Glutamatergic neuron (in vitro differentiated cells): ENCODE data around the gene MPLKIP. TPM values are rescaled to one million over a fixed set of nuclear protein-coding genes. Genes with fewer than 3 reads are reported as not detected.

Source experiments
- DNase-seq: peaks from one replicate; pipeline ENCODE4 v3.0.0; 2022
- H3K27ac Mint-ChIP-seq: one replicate; pipeline ENCODE4 v1.8.0; 2020; ENCODE audit warnings: mild to moderate bottlenecking, mixed read lengths, inconsistent platforms; ENCODE audit not compliant: unreplicated experiment
- H3K27me3 Mint-ChIP-seq: one replicate; pipeline ENCODE4 v1.8.0; 2020; ENCODE audit warnings: mild to moderate bottlenecking, moderate library complexity, mixed read lengths, inconsistent platforms; ENCODE audit not compliant: unreplicated experiment
- H3K36me3 Mint-ChIP-seq: one replicate; pipeline ENCODE4 v1.8.0; 2020; ENCODE audit warnings: mild to moderate bottlenecking, mixed read lengths, inconsistent platforms; ENCODE audit not compliant: unreplicated experiment
- H3K4me1 Mint-ChIP-seq: one replicate; pipeline ENCODE4 v1.8.0; 2020; ENCODE audit warnings: mild to moderate bottlenecking, low read depth, mixed read lengths, inconsistent platforms; ENCODE audit not compliant: unreplicated experiment
- H3K4me3 Mint-ChIP-seq: one replicate; pipeline ENCODE4 v1.8.0; 2020; ENCODE audit warnings: mild to moderate bottlenecking, mixed read lengths, inconsistent platforms; ENCODE audit not compliant: unreplicated experiment
- H3K9me3 Mint-ChIP-seq: one replicate; pipeline ENCODE4 v1.8.0; 2020; ENCODE audit warnings: mild to moderate bottlenecking, moderate library complexity, mixed read lengths, inconsistent platforms; ENCODE audit not compliant: unreplicated experiment
- CTCF ChIP-seq: fragments of 200-600 bp; sonication (generic); IDR thresholded peaks from one replicate; pipeline ENCODE4 v1.5.0; 2021; ENCODE audit not compliant: partially characterized antibody, unreplicated experiment
- total RNA-seq: library from RNA; stranded (reverse); fragmentation: NEBNext Ultra II Directional; extraction: Animal tissue kit (Norgen Biotek cat#: 25700); gene quantifications from one replicate; pipeline ENCODE4 v1.2.1, GENCODE V29; 2021; ENCODE audit not compliant: unreplicated experiment

Gene MPLKIP
- total RNA-seq, 1 donor from 2014 or later = 29.9 TPM

DNA sequence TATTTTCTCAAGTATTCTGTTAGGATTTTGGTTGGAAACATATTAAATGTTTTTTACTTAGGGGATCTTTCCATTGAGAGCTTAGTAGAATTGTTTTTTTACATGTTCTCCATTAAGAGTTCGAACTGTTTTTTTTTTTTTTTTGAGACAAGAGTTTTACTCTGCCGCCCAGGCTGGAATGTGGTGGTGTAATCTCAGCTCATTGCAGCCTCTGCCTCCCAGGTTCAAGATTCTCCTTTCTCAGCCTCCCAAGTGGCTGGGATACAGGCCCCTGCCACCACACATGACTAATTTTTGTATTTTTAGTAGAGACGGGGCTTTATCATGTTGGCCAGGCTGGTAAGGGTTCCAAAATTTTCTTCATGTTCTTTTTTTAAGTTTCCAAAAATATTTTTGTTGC is 33.2 kb downstream of the MPLKIP start:
- Mint-ChIP-seq H3K4me1 (no peaks in the 10 kb centered on the region), H3K4me3 (no peak overlapping the region), H3K27ac (no peak overlapping the region), H3K27me3 (no peaks in the 10 kb centered on the region), H3K9me3 (no peaks in the 10 kb centered on the region), H3K36me3 (no peaks in the 10 kb centered on the region)
- no peak for TF ChIP-seq CTCF
- DNase-seq = no peak

DNA sequence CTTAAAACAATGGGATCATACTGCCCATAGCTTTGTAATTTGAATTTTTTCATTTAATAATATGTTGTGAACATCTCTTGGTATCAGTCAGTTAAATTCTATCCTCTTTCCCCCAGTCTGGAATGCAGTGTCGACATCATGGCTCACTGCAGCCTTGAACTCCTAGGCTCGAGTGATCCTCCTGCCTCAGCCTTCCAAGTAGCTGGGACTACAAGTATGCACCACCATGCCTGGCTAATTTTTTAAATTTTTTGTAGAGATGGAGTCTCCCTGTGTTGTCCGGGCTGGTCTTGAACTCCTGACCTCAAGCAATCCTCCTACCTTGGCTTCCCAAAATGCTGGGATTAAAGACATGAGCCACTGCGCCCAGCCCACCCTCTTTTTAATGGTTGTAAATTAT is 34.6 kb downstream of the MPLKIP start:
- no peaks in the 10 kb centered on the region for H3K9me3 Mint-ChIP-seq
- no peak overlapping the region for H3K4me3 Mint-ChIP-seq
- TF ChIP-seq CTCF = no peak
- no peaks in the 10 kb centered on the region for H3K4me1 Mint-ChIP-seq
- H3K27me3 Mint-ChIP-seq = no peaks in the 10 kb centered on the region
- no peaks in the 10 kb centered on the region for H3K36me3 Mint-ChIP-seq
- no peak overlapping the region for H3K27ac Mint-ChIP-seq
- DNase-seq = no peak

DNA sequence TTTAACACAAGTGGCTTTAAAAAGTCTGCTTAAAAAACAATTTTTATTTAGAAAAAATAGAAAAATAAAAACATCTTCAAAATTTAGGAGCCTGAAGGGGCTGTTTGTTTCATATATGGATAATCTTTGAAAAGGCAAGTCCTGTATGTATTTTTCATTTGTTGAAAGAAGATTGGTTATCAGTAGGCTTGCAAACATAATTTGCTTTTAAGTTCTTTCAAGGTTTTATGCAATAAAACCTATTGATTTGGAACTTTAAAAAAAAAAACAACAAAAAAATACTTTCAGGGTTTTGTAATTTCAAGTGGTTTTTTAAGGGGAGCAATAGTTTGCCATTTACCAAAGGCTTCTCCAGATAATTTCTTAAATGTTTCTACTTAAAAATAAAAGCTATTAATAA is 35.6 kb downstream of the MPLKIP start:
- Mint-ChIP-seq H3K4me1 (no peaks in the 10 kb centered on the region), H3K27ac (no peak overlapping the region), H3K36me3 (peaks cover 3% of the 10 kb centered on the region), H3K4me3 (no peak overlapping the region), H3K27me3 (no peaks in the 10 kb centered on the region), H3K9me3 (no peaks in the 10 kb centered on the region)
- no peak for DNase-seq
- no peak for TF ChIP-seq CTCF

DNA sequence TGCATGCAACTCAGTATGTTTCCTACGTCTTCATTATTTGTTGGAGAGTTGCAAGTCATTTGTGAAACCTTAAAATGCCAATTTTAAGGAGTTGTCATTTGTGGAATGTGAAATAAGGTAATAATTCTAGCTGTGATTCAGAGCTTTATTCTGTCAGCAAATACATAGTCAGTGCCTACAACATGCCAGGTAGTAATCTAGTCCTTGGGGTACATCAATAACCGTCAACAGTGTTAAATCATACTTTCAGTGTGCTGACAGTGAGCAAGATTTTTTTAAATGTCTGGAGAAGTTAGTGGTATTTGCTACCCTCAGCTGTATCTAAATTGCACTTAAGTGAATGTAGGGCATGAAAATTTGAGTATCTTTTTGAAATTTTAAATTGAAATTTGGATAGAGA is 36.7 kb downstream of the MPLKIP start:
- peaks cover 4% of the 10 kb centered on the region for H3K36me3 Mint-ChIP-seq
- no peaks in the 10 kb centered on the region for H3K4me1 Mint-ChIP-seq
- TF ChIP-seq CTCF = no peak
- no peak overlapping the region for H3K27ac Mint-ChIP-seq
- H3K9me3 Mint-ChIP-seq = no peaks in the 10 kb centered on the region
- no peak overlapping the region for H3K4me3 Mint-ChIP-seq
- DNase-seq = no peak
- H3K27me3 Mint-ChIP-seq = no peaks in the 10 kb centered on the region

DNA sequence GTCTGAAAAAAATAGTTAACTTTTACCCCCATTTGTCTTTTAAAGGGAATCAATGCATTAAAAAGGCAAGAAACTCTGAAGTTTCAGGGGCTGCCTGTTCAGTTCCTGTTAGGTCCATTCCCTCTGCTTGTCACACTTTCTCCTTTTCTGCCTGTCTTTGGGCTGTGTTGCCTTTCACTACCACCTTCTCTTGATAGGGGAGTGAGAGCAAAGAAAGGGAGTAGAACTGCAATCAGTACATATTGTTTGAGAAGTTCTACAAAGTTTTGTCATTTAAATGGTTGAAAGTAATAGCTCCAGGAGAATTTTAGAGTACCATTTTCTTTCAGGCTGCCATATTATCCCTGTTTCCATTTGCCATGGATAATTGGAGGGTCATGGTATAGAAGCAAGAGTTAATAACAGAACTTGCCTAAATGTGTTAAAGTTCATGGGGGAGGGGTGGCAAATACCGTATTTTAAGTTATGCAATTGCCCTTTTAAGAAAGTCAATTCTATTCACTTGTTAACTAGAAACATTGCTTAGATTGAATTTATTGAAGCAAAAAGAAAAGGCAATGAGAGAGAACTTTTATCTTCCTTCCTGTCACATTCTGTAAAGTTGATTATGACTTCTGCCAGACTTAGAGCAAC is 38.6 kb downstream of the MPLKIP start:
- TF ChIP-seq CTCF = no peak
- no peak overlapping the region for H3K27ac Mint-ChIP-seq
- no peaks in the 10 kb centered on the region for H3K4me1 Mint-ChIP-seq
- no peak overlapping the region for H3K4me3 Mint-ChIP-seq
- no peak for DNase-seq
- no peaks in the 10 kb centered on the region for H3K27me3 Mint-ChIP-seq
- no peaks in the 10 kb centered on the region for H3K9me3 Mint-ChIP-seq
- peaks cover 4% of the 10 kb centered on the region for H3K36me3 Mint-ChIP-seq
